GM18868 (cell line): ENCODE results near the gene CASKIN2.
"Not testable (repeated sequence)": the region's sequence is repeated elsewhere in the genome, so short reads cannot be mapped to it uniquely, and the experiment has no call there.

Source experiments
- ATAC-seq: cut with Tn5 transposase; IDR thresholded peaks from one replicate; pipeline ENCODE4 v1.9.1; 2021; ENCODE audit warnings: mild to moderate bottlenecking, moderate library complexity; ENCODE audit not compliant: unreplicated experiment

CASKIN2 gene

GRCh38 chr17:75473246-75473645, 42.1 kb downstream of the CASKIN2 start:
- no peak for ATAC-seq

DNA sequence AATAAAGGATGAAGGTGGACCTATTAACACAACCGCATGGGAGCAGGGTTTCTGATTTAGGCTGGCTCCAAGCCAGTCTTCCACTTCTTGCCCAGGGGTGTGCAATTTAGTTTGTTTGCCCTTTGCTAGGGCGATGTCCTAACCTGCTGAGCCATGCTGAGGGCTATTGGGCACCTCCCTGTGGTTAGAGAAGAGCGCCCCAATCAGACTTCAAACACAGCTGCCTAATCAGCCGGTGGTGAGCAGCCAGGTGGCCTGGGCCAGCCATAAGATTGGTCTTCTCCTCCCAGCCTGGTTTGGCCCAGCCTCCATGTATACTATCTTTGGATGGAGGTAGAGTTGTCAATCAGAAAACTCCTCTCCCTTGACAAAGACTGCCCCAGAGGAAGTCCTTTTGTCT, 43.2 kb downstream of the CASKIN2 start:
- no peak for ATAC-seq

- ATAC-seq, result no peak
These were observed 44.1 kb downstream of the CASKIN2 start for GRCh38 chr17:75471207-75471606.

DNA sequence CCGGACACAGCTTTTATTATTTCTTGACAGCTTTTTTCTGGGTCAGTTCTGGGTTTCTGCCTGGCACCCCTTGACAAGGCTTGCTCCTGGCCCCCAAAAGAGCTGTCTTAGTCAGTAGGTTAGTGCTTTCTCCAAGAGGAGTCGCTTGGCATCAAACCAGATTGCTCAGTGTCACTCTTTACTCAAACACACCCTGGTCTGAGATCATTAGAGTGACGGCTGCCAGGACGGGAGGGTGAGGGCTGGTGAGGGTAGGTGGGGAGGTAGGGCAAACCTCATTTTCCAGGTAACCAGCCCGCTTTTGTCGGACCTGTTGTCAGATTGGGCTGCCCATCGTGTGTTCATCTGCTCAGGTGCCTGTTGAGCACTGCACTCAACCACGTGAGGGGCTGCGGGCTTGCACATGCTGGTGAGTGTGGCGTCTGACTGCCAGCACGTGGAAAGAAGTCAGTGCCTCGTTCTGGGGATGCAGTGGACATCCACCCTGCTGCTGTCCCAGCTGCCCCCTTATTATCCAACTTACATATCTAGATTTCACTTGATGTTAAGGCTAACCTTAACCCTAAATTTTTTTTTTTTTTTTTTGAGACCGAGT, 46.5 kb downstream of the CASKIN2 start:
- no peak for ATAC-seq

DNA sequence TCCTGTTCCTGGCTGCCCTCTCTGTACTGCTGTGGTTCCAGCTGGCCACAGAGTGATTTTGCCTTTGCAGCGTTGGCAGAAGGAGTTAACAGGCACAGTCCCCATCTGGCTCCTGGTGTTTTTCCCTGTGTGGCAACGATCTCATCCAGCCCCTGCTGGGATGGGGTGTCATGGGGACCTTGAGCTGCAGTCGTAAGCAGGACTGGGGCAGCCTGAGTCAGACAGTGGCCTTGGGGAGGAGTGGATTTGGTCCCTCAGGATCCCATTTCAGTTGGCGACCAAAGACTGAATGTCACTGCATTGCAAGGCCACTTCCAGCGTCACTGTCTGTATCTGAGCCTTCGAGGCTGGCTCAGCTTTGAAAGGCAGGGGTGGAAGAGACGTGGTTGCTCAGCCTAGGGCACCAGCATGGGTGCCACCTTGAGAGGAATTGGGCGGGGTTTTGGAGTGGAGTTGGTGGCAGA, 47.0 kb downstream of the CASKIN2 start:
- ATAC-seq, result no peak

DNA sequence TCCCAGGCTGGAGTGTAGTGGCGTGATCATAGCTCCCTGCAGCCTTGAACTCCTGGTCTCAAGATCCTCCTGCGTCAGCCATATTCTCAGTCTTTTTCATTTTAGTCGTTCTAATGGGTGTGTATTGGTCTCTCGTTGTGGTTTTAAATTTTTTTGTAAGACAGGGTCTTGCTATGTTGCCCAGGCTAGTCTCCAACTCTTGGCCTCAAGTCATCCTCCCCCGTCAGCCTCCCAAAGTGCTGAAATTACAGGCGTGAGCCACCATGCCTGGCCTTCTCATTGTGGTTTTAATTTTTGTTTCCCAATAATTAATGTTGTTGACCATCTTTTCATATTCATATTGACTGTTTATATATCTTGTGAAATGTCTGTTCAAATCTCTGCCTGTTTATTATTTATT, 50.3 kb downstream of the CASKIN2 start:
- ATAC-seq, result no peak

DNA sequence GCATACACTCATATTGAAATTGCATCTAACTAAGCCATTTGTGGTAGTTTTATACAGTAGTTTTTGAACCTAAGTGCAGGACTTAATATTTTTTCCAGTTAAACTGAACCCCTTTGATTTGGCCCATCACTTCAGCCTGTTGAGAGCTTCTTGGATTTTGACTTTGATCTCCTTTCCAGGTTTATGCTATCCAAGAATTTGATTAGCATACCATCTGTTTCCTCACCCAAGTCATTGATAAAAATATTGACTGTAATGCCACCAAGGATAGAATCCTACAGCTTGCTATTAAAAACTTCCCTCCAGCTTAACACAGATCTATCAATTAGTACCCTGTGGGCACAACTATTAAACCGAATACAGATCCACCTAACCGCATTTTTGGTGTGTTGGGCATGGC, 51.7 kb downstream of the CASKIN2 start:
- ATAC-seq, result no peak

DNA sequence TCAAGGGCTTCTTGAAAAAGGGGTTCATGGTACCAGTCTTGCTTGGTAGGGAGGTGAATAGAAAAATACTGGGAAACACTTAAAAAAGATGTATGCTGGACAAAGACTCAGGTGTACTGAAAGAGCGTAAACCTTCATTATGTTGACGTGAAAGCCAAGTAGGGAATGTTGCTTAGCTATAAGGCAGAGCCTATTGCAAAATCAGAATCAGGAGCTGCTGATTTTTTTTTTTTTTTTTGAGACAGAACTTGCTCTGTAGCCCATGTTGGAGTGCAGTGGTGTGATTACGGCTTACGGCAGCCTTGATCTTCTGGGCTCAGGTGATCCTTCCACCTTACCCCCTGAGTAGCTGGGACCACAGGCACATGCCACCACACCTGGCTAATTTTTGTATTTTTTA, 55.0 kb downstream of the CASKIN2 start:
- ATAC-seq, result no peak

GRCh38 chr17:75459590-75460267, 55.6 kb downstream of the CASKIN2 start:
- ATAC-seq, result no peak

GRCh38 chr17:75459246-75459589, 56.1 kb downstream of the CASKIN2 start:
- no peak for ATAC-seq

- peak; percentile 3 for ATAC-seq
These were observed 58.2 kb downstream of the CASKIN2 start for GRCh38 chr17:75457047-75457654.

DNA sequence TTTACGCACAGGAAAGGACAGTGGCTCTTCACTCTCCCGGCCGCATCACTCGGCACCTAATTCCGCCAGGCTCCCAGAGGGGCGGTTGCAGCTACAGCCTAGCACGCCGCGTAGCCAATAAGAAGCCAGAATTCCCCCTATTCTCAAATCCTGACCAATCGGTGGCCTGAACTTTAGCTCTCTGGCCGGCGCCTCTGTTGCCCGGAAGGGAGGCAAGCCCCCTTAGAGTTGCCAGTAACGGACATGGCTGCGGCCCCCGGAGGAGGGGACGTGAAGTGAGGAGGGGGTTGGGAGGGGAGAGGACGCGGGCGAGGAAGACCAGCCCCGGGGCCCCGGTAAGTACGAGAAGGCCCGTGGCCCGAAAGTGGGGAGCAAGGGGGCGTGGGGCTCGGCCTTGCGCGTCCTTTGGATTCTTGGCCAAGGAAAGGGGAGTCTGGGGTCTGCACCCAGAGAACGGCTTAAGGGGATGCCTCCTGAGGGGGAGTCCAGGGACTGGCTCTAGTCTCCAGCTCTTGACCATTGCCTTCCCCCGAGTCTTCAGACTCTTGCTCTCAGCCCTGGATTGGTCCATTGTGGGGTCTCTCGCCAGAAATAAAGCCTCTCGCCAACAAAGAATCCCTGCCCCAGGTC, 58.8 kb downstream of the CASKIN2 start, which contains the start of gene TMEM94:
Gene TMEM94, plus strand, starts transcription at position 219 of the 630 bp plus-strand sequence. CDS start 15,271 bp downstream, outside the sequence.
- ATAC-seq, result peak; percentile 92

DNA sequence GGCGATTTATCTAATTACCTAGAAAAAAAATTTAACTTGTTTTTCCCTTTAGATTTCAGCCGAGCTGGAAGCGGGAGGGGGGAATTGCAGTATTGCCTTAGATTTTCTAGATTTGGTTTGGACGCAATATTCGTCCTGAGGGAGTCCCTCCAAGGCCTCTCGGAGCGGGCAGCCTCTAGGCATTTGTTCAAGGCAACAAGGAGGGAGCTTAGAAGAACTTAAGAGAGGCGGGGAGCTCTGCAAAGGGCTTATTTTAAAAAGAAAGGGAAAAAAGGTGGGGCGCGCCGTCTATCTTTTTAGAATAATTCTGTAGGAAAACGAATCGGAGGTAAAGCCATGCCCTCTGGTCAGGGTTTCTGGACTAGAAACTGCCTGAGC, 59.3 kb downstream of the CASKIN2 start:
- ATAC-seq, result no peak

GRCh38 chr17:75454672-75455071, 60.7 kb downstream of the CASKIN2 start:
- not testable (repeated sequence) for ATAC-seq

DNA sequence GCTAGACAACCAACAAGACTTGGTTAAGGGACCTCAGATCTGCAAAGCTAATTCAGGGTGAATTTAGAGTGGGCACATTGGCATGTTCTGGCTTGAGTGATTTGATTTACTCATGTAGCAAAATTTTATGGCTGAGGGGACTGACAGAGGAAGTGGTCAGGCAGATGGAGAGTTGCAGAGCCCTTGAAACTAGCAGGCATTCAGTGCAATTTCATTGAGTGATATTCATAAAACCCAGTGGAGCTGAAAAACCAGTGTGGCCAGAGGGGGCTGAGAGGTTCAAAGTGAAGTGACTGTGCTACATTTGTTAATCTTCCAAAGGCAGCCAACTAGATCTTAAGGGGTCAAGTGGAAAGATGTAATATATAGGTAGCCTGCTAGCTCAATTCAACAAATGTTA, 61.1 kb downstream of the CASKIN2 start:
- no peak for ATAC-seq

GRCh38 chr17:75450270-75450669, 65.1 kb downstream of the CASKIN2 start:
- no peak for ATAC-seq
